H1 (cell line): Measurements from ENCODE around the gene OR8A1.

Experiments
- BCL11A ChIP-seq, 2 experiments: IDR thresholded peaks; one replicate each; pipeline ENCODE4 v1.6.1; 2011; ENCODE audit warnings: low read depth in 2 of 2, low read length in 2 of 2, mild to moderate bottlenecking in 2 of 2
- CBX8 ChIP-seq: fragments of 300-800, 300-1000 bp; sonication (generic); IDR thresholded peaks from 2 replicates; pipeline ENCODE4 v1.7.1; 2016; ENCODE audit warnings: low read depth, low read length, borderline replicate concordance
- CREB1 ChIP-seq: IDR thresholded peaks from 2 replicates; pipeline ENCODE4 v1.6.1; 2012; ENCODE audit warnings: inconsistent platforms
- CTCF ChIP-seq, 3 experiments: IDR thresholded peaks; 1 replicate in 2 of 3; 2 replicates in 1 of 3; pipeline versions ENCODE4 v1.5.1 to v1.6.1; 2011; ENCODE audit warnings: low read length in 3 of 3, mild to moderate bottlenecking in 3 of 3, inconsistent platforms in 2 of 3, low read depth in 1 of 3, moderate library complexity in 1 of 3; ENCODE audit not compliant: insufficient read depth in 1 of 3; ENCODE audit errors: control extremely low read depth in 1 of 3
- EZH2 ChIP-seq: fragments of 200-600 bp; sonication (generic); IDR thresholded peaks from 2 replicates; pipeline ENCODE4 v1.7.1; 2012; ENCODE audit warnings: low read depth, mild to moderate bottlenecking, moderate library complexity, low read length, inconsistent platforms; ENCODE audit not compliant: severe bottlenecking
- KDM1A ChIP-seq: fragments of 200-600, 300-600 bp; sonication (generic); IDR thresholded peaks from 2 replicates; pipeline ENCODE4 v1.7.1; 2016; ENCODE audit warnings: mild to moderate bottlenecking, low read length, borderline replicate concordance
- MAFK ChIP-seq: IDR thresholded peaks from 2 replicates; pipeline ENCODE4 v1.6.1; 2012; ENCODE audit warnings: low read depth, mild to moderate bottlenecking, improper control_type of control experiment, low read length
- POLR2A ChIP-seq, 2 experiments: IDR thresholded peaks; 1 replicate in 1 of 2; 2 replicates in 1 of 2; pipeline ENCODE4 v1.6.1; 2011; ENCODE audit warnings: low read depth in 2 of 2, low read length in 2 of 2, mild to moderate bottlenecking in 2 of 2; ENCODE audit errors: control extremely low read depth in 1 of 2
- RFX5 ChIP-seq: IDR thresholded peaks from 2 replicates; pipeline ENCODE4 v1.6.1; 2011; ENCODE audit warnings: low read depth, low read length, improper control_type of control experiment, borderline replicate concordance
- TCF12 ChIP-seq: IDR thresholded peaks from 2 replicates; pipeline ENCODE4 v1.6.1; 2011; ENCODE audit warnings: low read depth, mild to moderate bottlenecking, low read length
- USF2 ChIP-seq: IDR thresholded peaks from 2 replicates; pipeline ENCODE4 v1.6.1; 2011; ENCODE audit warnings: low read length, improper control_type of control experiment

GRCh38 chr11:124605719-124606118 lies 35.9 kb downstream of the OR8A1 start:
- TF ChIP-seq CBX8 (no peak), EZH2 (no peak), CTCF (IDR thresholded peaks at IDR 0.05; ENCODE audit: control extremely low read depth in 1 of 3, insufficient read depth in 1 of 3, low read depth in 1 of 3, low read length in 3 of 3) (no peak), RFX5 (no peak), USF2 (no peak), CREB1 (no peak), TCF12 (no peak), BCL11A (IDR thresholded peaks at IDR 0.05; ENCODE audit: low read depth in 2 of 2, low read length in 2 of 2) (no peak), KDM1A (no peak), POLR2A (IDR thresholded peaks at IDR 0.05; ENCODE audit: control extremely low read depth in 1 of 2, low read depth in 2 of 2, low read length in 2 of 2) (no peak), MAFK (no peak)
